Cardiac atrium fibroblast (primary cell): ENCODE results near the gene AGFG1. TPM values are rescaled to one million over a fixed set of nuclear protein-coding genes. Genes with fewer than 3 reads are reported as not detected.

Source experiments
- total RNA-seq: library from RNA; depleted of rRNA; stranded (reverse); fragments of >200 nt; gene quantifications from 2 replicates; pipeline ENCODE4 v1.2.3, GENCODE V29; 2015

The AGFG1 gene
- 79.9 and 83.4 TPM in 2 replicates for total RNA-seq

GRCh38 chr2:227471924-227472264 is at the start of gene AGFG1:
Gene AGFG1 (plus strand): TSS chr2:227472156. CDS start chr2:227472422, 266 bp downstream.

GRCh38 chr2:227598835-227599503 is 127.0 kb downstream of the AGFG1 start, which contains the start of gene SCYGR2:
Gene SCYGR2 (plus strand): TSS chr2:227598893. CDS start chr2:227598893, 0 bp downstream.

Other genes with a start within 250 kb of the AGFG1 start
- 117 and 126 TPM in 2 replicates for gene MFF, start 146.9 kb upstream of the AGFG1 start, total RNA-seq
- gene TM4SF20, start 92.8 kb upstream of the AGFG1 start, total RNA-seq: not detected in 2 replicates
- gene SCYGR1, start 84.2 kb upstream of the AGFG1 start, total RNA-seq: not detected in 2 replicates
- gene SCYGR2, start 126.7 kb downstream of the AGFG1 start, total RNA-seq: not detected in 2 replicates
- not detected in 2 replicates for gene SCYGR3, start 142.7 kb downstream of the AGFG1 start, total RNA-seq
- not detected in 2 replicates for gene SCYGR4, start 145.3 kb downstream of the AGFG1 start, total RNA-seq
- gene SCYGR5, start 194.6 kb downstream of the AGFG1 start, total RNA-seq: not detected in 2 replicates
- gene SLC19A3, start 245.9 kb downstream of the AGFG1 start, total RNA-seq: 2.2 and 2.6 TPM in 2 replicates